Stimulated activated CD8-positive, alpha-beta memory T cell treated with anti-CD3 and anti-CD28 coated beads, Interleukin-7, amount 100 ng/mL, for 24 hours (primary cell): ENCODE data around the gene STRN4.
"Not testable (repeated sequence)": the region's sequence is repeated elsewhere in the genome, so short reads cannot be mapped to it uniquely, and the experiment has no call there.

Experiments used
- DNase-seq: peaks from one replicate; pipeline ENCODE4 v3.0.0-alpha.2; 2020; ENCODE audit warnings: low read depth

Gene STRN4

GRCh38 chr19:46772170-46773017 is 26.1 kb upstream of the STRN4 start:
- DNase-seq, result no peak

- DNase-seq, result not testable (repeated sequence)
These were observed 22.5 kb upstream of the STRN4 start for GRCh38 chr19:46768746-46769145.

GRCh38 chr19:46766569-46767317 is 20.5 kb upstream of the STRN4 start:
- no peak for DNase-seq

GRCh38 chr19:46764817-46765291 is 18.6 kb upstream of the STRN4 start:
- DNase-seq, result no peak

- DNase-seq, result no peak
These were observed 16.1 kb upstream of the STRN4 start for GRCh38 chr19:46762245-46762890.

DNA sequence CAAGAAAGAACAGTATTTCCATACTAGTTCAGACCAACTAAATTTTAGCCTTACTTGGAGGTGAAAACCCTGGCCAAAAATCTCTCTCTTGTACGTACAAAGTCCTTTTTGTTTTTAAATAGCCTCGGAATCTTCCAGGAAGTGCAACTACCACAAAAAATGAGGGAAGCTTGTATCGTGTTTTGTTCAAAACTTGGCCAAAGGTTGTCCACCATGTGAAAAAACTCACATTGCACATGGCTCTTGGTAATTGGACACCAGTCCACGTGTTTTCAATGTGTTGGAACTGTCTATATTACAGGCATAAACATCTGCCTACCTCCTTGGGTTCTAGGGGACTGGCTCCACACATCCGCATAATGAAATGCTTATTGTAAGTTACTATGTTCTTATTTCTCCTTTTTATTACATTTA is 15.2 kb upstream of the STRN4 start:
- DNase-seq, result no peak

DNA sequence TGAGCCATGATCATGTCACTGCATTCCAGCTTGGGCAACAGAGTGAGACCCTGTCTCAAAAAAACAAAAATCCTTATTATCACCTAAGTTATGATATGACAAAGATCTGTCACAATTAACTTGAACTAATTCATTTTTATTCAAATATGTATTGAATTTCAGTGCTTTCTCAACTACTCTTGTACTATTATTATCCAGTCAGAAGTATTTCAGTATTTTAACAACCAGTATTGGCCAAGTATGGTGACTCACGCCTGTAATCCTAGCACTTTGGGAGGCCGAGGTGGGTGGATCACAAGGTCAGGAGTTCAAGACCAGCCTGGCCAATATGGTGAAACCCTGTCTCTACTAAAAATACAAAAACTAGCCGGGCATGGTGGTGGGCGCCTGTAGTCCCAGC is 14.6 kb upstream of the STRN4 start:
- DNase-seq, result not testable (repeated sequence)

DNA sequence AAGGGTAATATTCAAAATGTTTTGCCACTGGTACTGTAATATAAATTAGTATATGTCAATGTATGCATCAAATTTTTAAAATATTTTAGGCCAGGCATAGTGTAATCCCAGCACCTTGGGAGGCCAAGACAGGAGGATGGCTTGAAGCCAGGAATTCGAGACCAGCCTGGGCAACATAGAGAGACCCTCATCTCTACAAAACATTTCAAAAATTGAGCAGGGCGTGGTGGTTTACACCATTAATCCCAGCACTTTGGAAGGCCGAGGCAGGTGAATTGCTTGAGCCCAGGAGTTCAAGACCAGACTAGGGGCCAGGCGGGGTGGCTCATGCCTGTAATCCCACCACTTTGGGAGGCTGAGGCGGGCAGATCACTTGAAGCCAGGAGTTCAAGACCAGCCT is 14.1 kb upstream of the STRN4 start:
- no peak for DNase-seq

DNA sequence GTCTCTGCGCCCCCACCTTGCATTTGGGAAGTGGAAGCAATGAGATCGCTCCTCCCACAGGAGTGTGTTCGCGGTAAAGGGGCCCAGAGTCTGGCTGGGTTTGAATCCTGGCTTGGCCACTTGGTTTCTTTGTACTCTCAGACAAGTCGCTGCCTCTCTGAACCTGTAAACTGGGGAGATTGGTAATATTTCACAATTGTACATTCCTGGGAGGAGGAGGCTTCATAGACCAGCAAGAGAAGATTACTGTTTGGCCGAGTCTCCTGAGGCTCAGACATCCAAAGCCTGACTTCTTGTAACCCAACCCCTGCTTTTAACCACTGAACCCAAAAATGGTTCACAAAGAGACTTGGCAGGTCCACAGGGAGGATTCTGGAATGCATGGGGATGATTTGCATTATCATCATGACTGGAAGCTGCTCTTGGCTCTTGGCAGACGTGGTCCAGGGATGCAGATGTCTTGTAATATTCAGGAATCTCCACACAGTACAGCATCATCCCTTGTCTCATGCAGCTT is 13.6 kb upstream of the STRN4 start:
- DNase-seq, result no peak

DNA sequence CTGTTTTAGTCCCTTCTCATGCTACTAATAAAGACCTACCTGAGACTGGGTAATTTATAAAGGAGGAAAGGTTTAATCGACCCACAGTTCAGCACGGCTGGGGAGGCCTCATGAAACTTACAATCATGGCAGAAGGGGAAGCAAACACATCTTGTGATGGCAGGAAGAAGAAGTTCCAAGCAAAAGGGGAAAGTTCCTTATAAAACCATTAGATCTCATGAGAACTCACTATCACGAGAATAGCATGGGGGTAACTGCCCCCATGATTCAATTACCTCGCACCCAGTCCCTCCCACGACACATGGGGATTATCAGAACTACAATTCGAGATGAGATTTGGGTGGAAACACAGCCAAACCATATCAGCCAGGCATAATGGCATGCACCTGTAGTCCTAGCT is 13.0 kb upstream of the STRN4 start:
- no peak for DNase-seq

- no peak for DNase-seq
These were observed 10.3 kb upstream of the STRN4 start for GRCh38 chr19:46756544-46756888.

- no peak for DNase-seq
These were observed 9.7 kb upstream of the STRN4 start for GRCh38 chr19:46755853-46756543.

GRCh38 chr19:46755077-46755852 is 9.0 kb upstream of the STRN4 start:
- DNase-seq, result no peak

- peak; percentile 30 for DNase-seq
These were observed 7.3 kb upstream of the STRN4 start for GRCh38 chr19:46753420-46754155.

GRCh38 chr19:46748325-46749109 is 2.3 kb upstream of the STRN4 start:
- peak; percentile 73 for DNase-seq

DNA sequence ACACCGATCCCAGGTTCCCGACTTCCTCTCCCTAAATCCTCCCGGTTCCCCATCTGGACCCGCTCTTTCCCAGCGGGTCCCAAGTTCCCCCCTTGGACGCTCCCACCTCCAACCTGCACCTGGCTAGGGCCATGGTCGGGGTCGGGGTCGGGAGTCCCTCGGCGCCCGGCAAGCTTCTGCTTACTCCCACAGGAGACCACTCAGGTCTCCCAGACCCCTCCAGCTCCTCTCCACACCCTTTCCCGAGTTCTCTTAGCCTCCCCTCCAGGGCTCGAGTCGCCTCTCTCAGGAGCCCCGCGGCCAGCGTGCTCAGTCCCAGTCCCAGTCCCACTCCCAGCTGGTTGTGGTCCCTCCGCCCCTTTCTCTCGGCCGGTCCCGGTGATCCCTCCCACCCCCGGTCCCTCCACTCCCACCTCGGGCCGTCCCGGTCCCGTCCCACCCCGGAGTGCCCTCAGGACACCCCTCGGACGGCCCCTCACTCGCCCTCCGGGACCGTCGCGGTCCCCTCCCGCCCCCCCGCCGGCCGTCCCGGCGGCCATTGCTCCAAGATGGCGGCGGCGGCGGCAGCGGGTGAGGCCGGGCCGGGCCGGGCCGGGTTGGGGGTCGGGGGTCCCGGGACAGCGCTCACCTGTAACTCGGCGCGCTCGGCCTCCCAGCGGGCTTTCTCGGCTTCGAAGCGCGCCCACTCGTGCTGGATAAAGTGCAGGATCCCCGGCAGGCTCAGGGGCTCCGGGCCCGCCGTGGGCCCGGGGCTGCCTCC is 549 bp downstream of the STRN4 start, which contains the start of gene FKRP:
FKRP (plus strand) TSS at position 537 of the 760 bp plus-strand sequence. CDS start 9,394 bp downstream, outside the sequence.
- no peak for DNase-seq

DNA sequence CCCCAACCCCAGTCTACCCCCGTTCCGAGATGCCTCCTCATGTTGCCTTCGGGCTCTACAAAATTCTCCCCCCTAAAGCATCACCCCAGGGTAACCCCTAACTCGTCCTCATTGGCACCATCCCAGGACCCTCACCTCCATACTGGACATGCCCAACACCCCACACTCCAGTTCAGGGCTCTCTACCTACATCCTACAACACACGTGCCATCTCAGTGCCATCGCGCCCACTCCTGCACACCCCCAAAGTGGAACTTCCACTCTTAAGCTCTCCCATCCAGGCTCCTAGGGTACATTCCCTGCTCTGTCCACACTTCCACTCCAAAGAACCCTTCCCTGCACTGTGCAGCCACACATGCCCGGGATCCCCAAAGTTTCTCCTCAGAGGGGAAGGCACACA is 1.2 kb downstream of the STRN4 start:
- DNase-seq, result no peak

- DNase-seq, result no peak
These were observed 2.1 kb downstream of the STRN4 start for GRCh38 chr19:46744005-46744691.
